NCI-H524 treated with DMSO at 0.1 percent for 48 hours (cell line): ENCODE data around the gene TCIRG1.
"Not testable (repeated sequence)": the region's sequence is repeated elsewhere in the genome, so short reads cannot be mapped to it uniquely, and the experiment has no call there.

Source experiments
- DNase-seq: peaks from one replicate; lab custom pipeline; 2025; lab: John Stamatoyannopoulos, UW

The TCIRG1 gene

GRCh38 chr11:68038718-68039525, at the start of gene TCIRG1:
Gene TCIRG1, plus strand, starts transcription at chr11:68039025. Its CDS starts 2,247 bp downstream, at chr11:68041272.
- DNase-seq = no peak

- DNase-seq = not testable (repeated sequence)
Observed at GRCh38 chr11:67990546-67991346, 48.1 kb upstream of the TCIRG1 start.

- DNase-seq = not testable (repeated sequence)
Observed at GRCh38 chr11:67991347-67992121, 47.3 kb upstream of the TCIRG1 start.

GRCh38 chr11:67993821-67994220, 45.0 kb upstream of the TCIRG1 start:
- not testable (repeated sequence) for DNase-seq

GRCh38 chr11:67994387-67994786, 44.4 kb upstream of the TCIRG1 start:
- DNase-seq = not testable (repeated sequence)

GRCh38 chr11:67995129-67995528, 43.7 kb upstream of the TCIRG1 start:
- DNase-seq = not testable (repeated sequence)

GRCh38 chr11:67995579-67995978, 43.2 kb upstream of the TCIRG1 start:
- not testable (repeated sequence) for DNase-seq

GRCh38 chr11:67996051-67996450, 42.8 kb upstream of the TCIRG1 start:
- no peak for DNase-seq

GRCh38 chr11:67996622-67997474, 42.0 kb upstream of the TCIRG1 start:
- no peak for DNase-seq

- DNase-seq = no peak
Observed at GRCh38 chr11:67997475-67997921, 41.3 kb upstream of the TCIRG1 start.

- no peak for DNase-seq
Observed at GRCh38 chr11:67998150-67999045, 40.4 kb upstream of the TCIRG1 start.

GRCh38 chr11:67999201-67999629, 39.6 kb upstream of the TCIRG1 start:
- no peak for DNase-seq

- no peak for DNase-seq
Observed at GRCh38 chr11:67999704-68000103, 39.1 kb upstream of the TCIRG1 start.

GRCh38 chr11:68002575-68002937, 36.3 kb upstream of the TCIRG1 start:
- DNase-seq = no peak

GRCh38 chr11:68002938-68003845, 35.6 kb upstream of the TCIRG1 start:
- no peak for DNase-seq

- DNase-seq = no peak
Observed at GRCh38 chr11:68003846-68004550, 34.8 kb upstream of the TCIRG1 start, which contains the start of gene UNC93B1. Gene UNC93B1, minus strand, starts transcription at chr11:68004097. Its CDS starts 54 bp downstream, at chr11:68004043.

- no peak for DNase-seq
Observed at GRCh38 chr11:68004551-68005335, 34.1 kb upstream of the TCIRG1 start.
